Astrocyte of the cerebellum (primary cell): ENCODE results near the gene NRAP.

Source experiments
- DNase-seq: peaks from one replicate; pipeline ENCODE4 v3.0.0-alpha.2; 2011; ENCODE audit warnings: low read depth
- H3K4me3 ChIP-seq: 2 replicates; pipeline ENCODE4 v1.5.1; 2011; ENCODE audit warnings: mild to moderate bottlenecking, low read depth, low read length, moderate library complexity
- in situ Hi-C: cut with HindIII; loops from 2 replicates; pipeline ENCODE4 v1.10.0; 2017; ENCODE audit warnings: low sequenced_read_pairs
- TF ChIP-seq, protein P1 (sequence below): IDR thresholded peaks from 2 replicates; pipeline ENCODE4 v1.5.1; 2012; ENCODE audit warnings: low read length, low read depth, moderate library complexity, mild to moderate bottlenecking; ENCODE audit errors: missing control alignments

Gene NRAP

DNA sequence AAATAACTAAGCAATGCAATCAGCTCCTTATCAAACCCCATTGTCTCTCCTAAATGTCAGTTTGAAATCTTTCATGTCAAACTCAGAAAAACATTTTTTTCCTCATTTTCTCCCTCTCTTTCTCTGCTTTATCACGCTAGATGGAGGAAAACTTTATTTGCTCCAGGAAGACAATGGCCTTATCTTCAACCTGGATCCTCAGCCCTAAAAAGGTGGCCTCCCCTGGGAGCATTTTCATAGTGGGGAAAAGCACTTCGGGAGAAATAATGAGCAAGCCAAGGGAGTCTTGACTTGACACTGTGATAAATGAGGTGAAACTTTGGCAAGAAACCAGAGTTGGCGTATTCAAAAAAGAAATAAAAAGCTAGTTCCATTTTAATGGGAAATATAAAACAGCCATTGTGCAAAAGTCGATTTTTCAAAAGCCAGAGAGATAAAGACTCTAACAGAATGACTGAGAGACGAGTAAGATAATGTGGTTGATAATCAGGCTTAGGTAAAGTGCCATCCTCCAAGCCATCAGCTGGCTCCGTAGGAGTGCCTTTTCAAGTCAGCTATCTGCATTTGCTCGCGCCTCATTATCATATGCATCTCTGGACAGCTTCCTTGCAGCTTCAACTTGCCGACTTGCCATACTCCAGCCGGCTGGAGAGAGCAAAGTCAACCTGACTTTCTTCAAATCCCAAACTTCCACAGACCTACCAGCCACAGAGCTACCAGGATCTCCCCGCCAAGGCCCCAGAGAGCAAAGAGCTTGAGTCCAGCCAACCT is 91.1 kb downstream of the NRAP start:
- TF ChIP-seq, protein P1, sequence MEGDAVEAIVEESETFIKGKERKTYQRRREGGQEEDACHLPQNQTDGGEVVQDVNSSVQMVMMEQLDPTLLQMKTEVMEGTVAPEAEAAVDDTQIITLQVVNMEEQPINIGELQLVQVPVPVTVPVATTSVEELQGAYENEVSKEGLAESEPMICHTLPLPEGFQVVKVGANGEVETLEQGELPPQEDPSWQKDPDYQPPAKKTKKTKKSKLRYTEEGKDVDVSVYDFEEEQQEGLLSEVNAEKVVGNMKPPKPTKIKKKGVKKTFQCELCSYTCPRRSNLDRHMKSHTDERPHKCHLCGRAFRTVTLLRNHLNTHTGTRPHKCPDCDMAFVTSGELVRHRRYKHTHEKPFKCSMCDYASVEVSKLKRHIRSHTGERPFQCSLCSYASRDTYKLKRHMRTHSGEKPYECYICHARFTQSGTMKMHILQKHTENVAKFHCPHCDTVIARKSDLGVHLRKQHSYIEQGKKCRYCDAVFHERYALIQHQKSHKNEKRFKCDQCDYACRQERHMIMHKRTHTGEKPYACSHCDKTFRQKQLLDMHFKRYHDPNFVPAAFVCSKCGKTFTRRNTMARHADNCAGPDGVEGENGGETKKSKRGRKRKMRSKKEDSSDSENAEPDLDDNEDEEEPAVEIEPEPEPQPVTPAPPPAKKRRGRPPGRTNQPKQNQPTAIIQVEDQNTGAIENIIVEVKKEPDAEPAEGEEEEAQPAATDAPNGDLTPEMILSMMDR, result no peak
- in situ Hi-C loops, result no loop called here
- no peak overlapping the region for H3K4me3 ChIP-seq
- no peak for DNase-seq

DNA sequence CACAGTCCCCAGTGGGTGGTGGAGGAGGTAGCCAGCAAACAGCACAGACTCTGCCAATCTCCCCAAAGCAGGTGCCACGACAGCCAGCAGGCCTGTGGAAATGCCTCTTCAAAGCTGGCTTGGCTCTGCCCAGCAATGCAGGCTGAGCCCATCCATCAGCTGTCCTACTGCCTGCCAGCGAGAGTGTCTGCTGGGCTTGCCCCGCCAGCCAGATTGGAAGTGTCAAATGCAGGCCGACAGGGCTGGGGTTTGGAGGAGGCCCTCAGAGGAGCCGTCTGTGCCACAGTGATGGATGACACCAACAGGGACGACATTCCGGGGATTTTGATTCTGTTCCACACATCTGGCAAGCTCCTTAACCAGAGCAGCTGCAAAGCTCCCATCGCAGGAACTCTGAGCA is 94.3 kb downstream of the NRAP start:
- DNase-seq, result no peak

DNA sequence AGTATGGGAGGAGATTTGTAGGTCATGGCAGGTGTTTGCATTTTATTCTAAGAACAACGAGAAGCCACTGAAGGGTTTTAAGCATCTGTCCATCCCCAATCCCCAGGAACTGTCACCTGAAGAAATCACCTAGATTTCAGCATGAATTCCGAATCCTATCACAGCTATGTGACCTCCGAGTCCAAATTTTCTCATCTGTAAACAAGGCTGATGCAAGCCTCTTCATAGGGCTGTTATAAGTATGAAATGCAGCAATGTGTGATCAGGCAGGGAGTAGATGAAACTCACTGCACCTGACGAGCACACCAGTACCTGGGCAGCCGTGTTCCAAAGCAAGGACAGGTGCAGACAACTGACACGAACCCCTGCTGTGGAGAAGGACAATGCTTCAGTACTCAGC is 97.0 kb downstream of the NRAP start:
- no peak overlapping the region for H3K4me3 ChIP-seq
- in situ Hi-C loops, result no loop called here
- no peak for DNase-seq
- TF ChIP-seq, protein P1, result no peak

More for the DNA sequence above, 94.3 kb downstream of the NRAP start:
- in situ Hi-C loops, result no loop called here
- no peak overlapping the region for H3K4me3 ChIP-seq
- TF ChIP-seq, protein P1, result no peak

DNA sequence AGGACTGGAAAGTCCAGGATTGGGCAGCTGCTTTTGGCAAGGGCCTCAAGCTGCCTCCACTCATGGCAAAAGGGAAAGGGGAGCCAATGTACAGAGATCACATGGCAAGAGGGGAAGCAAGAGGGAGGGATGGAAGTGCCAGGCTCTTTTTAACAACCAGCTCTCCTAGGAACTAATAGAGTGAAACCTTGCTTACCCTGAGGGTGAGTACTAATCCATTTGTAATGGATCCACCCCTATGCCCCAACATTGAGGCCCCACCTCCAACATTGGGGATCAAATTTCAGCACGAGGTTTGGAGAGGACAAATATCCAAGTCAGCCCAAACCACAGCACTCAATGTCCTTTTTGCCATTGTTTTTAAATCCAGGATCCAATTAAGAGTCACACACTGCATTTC is 98.5 kb downstream of the NRAP start:
- DNase-seq, result no peak
- in situ Hi-C loops, result no loop called here
- TF ChIP-seq, protein P1, result no peak
- no peak overlapping the region for H3K4me3 ChIP-seq

DNA sequence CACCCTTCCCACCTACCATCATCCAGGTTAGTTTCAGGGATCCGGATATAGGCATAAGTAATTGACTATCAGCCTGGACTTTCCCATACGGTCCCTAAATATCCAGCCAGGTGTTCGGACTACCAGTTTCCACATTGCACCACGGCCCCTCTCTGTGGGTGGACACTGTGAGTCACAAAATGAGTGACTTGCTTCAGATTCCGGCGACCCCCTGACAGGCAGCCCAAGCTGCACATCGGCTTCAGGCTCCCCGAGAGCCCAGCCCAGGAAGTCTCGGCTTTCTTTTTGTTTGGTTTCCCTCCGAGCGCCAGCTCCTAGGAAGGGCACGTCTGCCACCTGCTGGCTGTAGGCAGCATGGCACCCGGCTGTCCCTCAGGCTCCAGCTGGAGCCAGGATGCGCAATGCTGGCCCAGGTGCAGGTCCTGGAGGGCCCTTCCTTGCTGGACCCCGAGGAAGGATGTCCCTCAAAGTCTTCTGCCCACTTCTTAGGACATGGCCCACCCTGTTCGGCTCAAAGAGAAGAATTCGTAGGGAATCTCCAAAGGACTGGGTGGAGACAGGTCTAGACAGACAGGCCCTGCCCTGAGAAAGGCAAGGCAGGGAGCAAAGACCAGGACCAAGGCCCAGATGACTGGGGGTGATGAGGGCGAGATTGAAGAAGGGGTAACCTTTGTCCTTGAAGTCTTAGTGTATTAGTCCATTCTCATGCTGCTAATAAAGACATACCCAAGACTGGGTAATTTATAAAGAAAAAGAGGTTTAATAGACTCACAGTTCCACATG is 100.3 kb downstream of the NRAP start:
- in situ Hi-C loops, result no loop called here
- peak; percentile 33 for DNase-seq
- TF ChIP-seq, protein P1, result peak; percentile 98
- peak overlapping the region; percentile 21 for H3K4me3 ChIP-seq

DNA sequence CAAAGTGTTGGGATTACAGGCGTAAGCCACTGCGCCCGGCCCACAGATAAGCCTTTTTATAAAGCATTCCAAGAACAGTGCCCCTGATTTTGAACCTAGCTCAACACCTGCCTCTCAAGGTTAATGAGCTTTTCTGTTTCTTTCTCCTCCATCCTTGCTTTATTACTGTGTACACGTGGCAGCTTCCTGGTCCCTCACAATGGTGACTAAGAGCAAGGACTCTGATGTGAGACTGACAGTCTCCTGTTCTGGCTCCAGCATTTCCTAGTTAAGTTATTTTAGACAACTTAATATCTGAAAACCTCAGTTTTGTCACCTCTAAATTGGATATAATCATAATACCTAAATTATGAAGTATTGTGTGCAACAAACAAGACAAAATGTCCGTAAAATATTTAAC is 101.1 kb downstream of the NRAP start:
- H3K4me3 ChIP-seq, result no peak overlapping the region
- TF ChIP-seq, protein P1, result no peak
- in situ Hi-C loops, result no loop called here
- no peak for DNase-seq
